ENCODE results near the gene TSPAN9.

DNA sequence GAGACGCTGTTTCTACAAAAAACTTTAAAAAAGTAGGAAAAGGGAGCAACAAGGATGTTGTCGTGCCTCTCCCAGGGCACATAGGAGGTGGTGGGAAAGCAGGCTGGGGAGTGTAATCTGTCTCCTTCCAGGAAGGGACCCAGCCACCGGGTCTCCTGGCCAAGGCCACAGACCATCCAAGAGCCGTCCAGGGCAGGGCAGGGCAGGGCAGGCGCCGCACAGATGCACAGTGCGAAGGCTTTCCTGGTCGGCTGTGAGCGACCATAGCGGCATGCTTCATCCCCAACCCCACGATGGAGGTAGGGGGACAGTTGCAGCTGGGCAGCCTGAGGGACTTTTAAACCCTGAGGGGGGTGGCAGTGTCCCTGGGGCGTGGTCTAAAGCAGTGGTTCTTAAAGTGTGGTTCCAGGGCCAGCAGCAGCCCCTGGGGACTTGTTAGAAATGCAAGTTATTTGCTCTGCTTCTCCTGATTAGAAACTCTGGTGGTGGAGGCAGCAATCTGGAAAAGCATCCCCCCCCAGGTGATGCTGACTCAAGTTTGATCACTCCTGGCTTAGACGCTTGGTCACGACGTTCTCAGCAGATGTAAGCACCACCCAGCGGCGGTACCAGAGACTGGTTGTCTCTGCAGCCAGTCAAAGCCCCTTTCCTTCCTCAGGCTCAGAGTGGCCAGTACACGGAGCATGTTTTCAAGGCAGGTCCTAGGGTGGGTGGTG, 216.4 kb downstream of the TSPAN9 start:
- TF ChIP-seq, protein P1, sequence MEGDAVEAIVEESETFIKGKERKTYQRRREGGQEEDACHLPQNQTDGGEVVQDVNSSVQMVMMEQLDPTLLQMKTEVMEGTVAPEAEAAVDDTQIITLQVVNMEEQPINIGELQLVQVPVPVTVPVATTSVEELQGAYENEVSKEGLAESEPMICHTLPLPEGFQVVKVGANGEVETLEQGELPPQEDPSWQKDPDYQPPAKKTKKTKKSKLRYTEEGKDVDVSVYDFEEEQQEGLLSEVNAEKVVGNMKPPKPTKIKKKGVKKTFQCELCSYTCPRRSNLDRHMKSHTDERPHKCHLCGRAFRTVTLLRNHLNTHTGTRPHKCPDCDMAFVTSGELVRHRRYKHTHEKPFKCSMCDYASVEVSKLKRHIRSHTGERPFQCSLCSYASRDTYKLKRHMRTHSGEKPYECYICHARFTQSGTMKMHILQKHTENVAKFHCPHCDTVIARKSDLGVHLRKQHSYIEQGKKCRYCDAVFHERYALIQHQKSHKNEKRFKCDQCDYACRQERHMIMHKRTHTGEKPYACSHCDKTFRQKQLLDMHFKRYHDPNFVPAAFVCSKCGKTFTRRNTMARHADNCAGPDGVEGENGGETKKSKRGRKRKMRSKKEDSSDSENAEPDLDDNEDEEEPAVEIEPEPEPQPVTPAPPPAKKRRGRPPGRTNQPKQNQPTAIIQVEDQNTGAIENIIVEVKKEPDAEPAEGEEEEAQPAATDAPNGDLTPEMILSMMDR (IDR thresholded peaks at IDR 0.05): no peak
- TF ChIP-seq POLR2A (IDR thresholded peaks at IDR 0.05) (no peak), EP300 (IDR thresholded peaks at IDR 0.05) (no peak)
